GM21576 (cell line): ENCODE data around the gene EGFLAM.

Experiments used
- ATAC-seq: cut with Tn5 transposase; IDR thresholded peaks from one replicate; pipeline ENCODE4 v1.9.1; 2021; ENCODE audit warnings: mild to moderate bottlenecking, moderate library complexity; ENCODE audit not compliant: unreplicated experiment

Gene EGFLAM

GRCh38 chr5:38258319-38259061 is at the start of gene EGFLAM:
Gene EGFLAM (plus strand): TSS chr5:38258559. CDS start chr5:38258755, 196 bp downstream.
- ATAC-seq = no peak

- no peak for ATAC-seq
These were observed 49.5 kb upstream of the EGFLAM start for GRCh38 chr5:38208782-38209378.

- no peak for ATAC-seq
These were observed 47.5 kb upstream of the EGFLAM start for GRCh38 chr5:38210676-38211353.

GRCh38 chr5:38211354-38211710 is 47.0 kb upstream of the EGFLAM start:
- no peak for ATAC-seq

DNA sequence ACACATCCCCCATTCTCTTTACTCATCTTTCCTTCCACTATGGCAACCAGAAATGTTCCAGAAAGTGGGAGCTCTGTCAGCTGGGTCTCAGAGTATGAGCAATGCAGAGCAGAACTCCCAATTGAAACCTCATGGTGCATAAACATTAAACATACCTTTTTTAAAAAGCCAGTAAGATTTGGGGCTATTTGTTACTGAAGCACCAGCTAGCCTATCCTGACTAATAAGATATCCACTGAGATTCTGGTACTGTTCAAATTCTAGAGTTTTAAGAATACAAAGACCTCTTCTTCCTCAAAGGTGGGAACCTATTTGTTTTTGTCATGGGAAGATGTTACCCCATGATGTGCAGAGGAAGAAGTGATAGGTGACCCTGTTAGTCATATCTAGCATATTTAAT is 46.1 kb upstream of the EGFLAM start:
- no peak for ATAC-seq

DNA sequence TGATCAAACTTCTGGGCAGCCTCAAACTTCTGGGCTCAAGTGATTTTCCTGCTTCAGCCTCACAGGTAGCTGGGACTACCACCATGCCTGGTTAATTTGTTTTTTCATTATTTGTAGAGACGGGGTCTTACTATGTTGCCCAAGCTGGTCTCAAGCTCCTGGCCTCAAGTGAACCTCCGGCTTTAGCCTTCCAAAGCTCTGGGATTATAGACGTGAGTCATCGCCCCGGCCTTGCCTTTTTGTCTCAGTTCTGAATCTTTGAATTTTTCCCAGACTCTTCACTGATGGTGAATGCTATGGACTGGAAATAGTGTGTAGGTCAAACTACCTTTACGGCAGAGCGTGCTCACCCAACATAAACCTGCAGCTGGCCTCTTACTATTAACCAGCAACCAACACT is 32.3 kb upstream of the EGFLAM start:
- no peak for ATAC-seq

DNA sequence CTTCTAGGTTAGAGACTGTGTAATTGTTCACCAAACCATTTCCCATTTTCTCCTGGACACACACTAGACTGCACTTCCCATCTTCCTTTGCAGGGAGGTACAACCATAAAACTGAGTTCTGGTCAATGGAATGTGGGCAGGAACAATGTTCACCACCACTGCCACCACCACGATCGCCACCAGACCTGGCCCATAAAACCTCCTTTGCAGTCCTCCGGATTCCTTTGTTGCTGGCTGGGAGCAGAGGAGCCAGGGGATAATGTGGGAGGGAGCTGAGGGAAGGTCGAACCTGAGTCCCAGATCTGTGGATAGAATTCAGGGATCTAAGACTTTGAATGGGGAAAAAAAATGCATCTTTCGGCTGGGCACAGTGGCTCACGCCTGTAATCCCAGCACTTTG is 29.4 kb upstream of the EGFLAM start:
- ATAC-seq = no peak

- ATAC-seq = no peak
These were observed 23.6 kb upstream of the EGFLAM start for GRCh38 chr5:38234737-38235136.

GRCh38 chr5:38237681-38238080 is 20.7 kb upstream of the EGFLAM start:
- no peak for ATAC-seq

DNA sequence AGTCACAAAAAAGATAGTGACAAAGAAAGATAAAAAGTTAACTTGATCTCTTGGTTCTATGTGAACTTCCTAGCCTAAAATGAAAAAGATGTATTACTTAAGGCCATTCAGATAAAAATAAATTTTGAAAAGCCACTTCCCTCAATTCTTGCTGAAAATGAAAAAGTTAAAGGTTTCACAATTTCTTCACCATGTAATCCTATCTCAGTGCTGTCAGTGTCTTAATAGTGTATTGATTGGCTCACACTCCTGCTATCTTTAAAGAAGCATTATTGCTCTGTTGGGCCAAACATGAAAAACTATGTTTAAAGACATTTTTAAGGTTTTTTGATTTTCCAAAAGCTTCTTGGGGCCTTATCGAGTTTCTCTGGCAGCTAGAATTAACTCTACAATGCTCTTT is 18.1 kb upstream of the EGFLAM start:
- no peak for ATAC-seq

GRCh38 chr5:38241655-38242054 is 16.7 kb upstream of the EGFLAM start:
- no peak for ATAC-seq

- no peak for ATAC-seq
These were observed 13.1 kb upstream of the EGFLAM start for GRCh38 chr5:38245307-38245706.

GRCh38 chr5:38249301-38249700 is 9.1 kb upstream of the EGFLAM start:
- no peak for ATAC-seq

- no peak for ATAC-seq
These were observed 8.5 kb upstream of the EGFLAM start for GRCh38 chr5:38249812-38250211.

- no peak for ATAC-seq
These were observed 7.5 kb upstream of the EGFLAM start for GRCh38 chr5:38250763-38251448.

DNA sequence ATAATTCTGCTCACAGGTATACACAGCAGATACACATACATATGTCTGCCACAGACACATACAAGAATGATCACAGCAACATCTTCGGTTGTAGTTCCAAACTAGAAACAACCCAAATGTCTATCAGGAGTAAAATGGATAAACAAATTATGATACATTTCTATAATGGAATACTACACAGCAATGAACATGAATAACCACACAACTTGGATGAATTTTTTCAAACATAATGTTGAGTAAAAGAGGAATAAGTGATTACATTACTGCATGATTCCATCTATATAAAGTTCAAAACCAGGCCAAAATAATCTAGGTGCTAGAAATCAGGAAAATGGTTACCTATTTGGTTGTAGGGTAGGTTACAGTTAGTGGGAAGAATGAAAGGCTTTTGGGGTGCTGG is 4.6 kb upstream of the EGFLAM start:
- no peak for ATAC-seq

- no peak for ATAC-seq
These were observed 884 bp upstream of the EGFLAM start for GRCh38 chr5:38257308-38258041.

DNA sequence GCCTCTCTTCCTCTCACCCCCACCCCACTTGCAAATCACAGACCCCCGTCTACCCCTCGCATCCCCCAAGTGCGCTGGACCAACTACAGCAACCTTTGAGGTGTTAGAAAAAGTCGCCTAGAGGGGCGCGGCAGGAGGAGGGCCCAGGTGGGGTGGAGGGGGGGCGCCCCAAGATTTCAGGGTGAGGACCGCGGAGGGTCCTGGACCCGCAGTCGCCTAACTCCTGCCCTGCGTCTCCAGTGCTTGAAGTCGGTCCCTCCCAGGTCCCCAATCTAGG is 379 bp upstream of the EGFLAM start:
- ATAC-seq = no peak

- no peak for ATAC-seq
These were observed 876 bp downstream of the EGFLAM start for GRCh38 chr5:38259062-38259808.

- ATAC-seq = no peak
These were observed 1.4 kb downstream of the EGFLAM start for GRCh38 chr5:38259809-38260160.

- ATAC-seq = no peak
These were observed 5.6 kb downstream of the EGFLAM start for GRCh38 chr5:38263983-38264382.
